ENCODE data around the gene SARS2.

The SARS2 gene

DNA sequence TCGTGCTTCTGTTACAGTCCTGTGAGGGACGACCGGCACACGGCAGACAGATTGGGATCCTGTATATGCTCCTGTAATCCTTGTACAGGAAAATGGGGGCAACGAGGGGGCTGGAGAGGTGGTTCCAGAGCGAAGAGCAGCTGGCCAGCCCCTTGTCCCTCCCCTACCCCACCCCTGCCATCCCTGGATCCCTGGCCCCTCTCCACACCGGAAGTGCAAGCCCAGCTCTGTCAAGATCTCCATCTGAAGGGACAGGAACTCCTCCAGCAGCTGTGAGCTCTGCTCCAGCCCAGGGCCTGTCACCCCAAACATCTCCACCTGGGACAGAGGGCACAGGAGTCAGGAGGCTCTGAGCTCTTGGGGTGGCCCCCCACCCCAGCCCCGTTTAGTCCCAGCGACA, 13.0 kb downstream of the SARS2 start:
- DNase-seq = no peak

DNA sequence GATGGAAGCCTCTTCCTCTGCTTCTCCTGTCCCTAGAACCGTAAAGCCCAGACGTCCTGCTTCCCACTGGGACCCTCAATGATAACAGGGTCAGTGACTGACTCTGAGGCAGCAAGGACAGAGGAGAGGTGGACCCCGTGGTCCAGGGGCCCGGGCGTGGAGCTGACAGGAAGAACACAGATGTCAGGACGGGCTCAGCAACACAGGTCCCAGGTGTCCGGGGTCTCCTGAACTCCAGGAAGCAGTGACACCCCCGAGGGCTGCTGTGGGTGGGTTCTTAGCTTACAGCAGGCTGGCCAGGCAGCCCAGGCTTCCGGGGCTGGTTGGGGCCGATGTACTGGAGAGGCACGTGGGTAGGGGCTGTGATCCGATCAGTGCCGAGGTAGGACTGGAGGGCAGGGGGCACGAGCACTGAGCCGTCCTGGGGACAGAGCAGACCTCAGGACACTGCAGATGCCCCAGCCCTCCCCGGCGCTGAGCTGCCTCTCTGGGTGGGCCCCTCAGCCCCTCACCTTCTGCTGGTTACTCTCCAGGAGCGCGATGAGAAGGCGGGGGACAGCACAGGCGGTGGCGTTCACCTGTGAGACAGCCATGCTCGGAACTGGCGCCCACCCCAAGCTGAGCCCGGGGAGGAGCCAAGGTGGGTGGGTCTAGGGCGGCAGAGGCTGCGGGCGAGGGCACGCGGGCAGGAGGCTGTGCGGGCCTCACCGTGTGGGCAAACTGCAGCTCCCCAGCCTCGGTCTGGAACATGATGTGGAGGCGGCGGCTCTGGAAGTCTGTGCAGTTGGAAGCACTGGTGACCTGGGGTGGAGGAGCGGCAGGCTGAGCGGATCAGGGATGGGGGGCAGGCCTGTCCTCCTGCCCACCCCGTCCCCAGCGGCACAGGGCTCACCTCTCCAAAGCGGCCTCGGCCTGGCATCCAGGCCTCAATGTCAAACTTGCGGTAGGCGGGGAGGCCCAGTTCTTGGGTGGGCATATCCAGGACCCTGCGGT, 14.9 kb downstream of the SARS2 start:
- no peak for DNase-seq

DNA sequence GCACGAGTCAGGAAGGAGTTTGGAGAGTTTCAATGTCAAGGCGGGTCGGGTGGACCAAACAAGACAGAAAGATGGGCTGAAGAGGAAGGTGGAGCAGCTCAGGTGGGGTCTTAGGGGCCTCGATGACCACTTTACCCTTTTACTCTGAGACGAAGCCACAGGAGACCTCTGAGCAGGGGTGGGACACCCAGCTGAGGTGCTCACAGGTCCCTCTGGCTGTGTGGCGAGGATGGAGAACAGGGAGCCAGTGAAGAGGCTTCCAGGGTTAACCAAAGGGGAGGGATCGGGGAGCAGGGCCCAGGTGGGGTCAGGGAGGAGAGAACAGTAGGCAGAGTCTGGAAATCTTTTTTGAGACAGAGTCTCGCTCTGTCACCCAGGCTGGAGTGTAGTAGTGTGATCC, 16.6 kb downstream of the SARS2 start:
- DNase-seq = no peak

DNA sequence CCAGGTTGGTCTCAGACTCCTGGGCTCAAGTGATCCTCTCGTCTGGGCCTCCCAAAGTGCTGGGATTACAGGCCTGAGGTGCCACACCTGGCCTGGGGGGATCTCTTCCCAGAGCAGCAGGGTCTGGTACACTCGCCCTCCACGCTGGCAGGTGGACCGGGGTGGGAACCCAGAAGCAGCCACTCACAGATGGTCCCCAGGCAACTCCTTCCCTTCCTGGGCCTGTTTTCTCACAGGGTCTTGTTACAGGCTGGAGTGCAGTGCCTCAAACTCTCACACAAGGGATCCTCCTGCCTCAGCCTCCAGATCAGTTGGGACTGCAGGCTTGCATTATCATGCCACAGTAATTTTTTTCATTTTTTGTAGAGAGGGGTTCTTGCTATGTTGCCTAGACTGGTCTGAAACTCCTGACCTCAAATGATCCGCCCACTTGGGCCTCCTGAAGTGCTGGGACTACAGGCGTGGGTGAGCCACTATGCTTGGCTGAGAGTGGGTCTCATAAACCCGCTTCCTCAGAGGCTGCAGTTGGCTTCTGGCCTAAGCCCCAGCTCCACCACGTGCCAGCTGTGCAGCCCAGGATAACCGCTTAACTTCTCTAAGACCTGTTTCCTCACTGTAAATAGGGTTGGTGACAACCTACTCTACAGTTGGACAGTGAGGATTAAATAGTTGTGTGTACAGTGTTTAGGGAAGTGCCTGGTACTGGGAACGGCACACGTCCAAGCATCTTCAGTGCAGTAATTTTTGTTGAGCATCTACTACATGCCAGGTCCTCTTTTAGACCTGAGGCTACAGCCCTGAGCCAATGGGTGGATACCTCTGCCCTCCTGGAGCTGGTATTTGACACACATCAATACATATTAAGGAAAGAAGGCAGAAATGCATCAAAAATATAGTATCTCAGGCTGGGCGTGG, 17.7 kb downstream of the SARS2 start:
- no peak for DNase-seq

DNA sequence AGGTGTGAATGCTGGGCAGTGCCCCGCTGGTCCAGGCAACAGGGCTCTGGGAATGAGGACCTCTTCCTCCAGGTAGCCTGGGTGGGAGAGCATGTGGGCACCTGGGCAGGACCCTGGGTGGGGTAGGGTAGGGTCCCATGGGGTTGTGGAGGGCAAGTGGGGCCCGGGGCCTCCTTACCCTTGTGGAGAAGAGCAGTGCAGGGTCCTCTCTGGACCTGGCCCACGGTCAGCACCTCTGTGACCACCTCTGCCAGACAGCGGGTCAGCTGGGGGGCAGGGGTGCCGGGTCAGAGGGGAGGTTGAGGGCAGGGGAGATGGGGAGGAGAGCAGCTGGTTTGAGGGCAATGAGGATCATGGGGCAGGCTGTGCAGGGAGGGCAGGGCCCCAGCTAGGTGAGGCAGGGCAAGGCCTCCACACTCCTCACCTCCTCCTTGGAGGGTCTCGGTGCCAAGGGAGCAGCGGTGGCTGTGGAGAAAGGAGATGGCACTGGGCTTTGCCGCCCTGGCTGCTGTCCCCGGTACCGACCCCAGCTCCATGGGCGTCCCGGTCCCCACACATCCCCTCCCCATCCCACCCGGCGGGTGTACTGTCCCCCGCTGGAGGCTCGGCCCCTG, 19.1 kb downstream of the SARS2 start:
- no peak for DNase-seq

DNA sequence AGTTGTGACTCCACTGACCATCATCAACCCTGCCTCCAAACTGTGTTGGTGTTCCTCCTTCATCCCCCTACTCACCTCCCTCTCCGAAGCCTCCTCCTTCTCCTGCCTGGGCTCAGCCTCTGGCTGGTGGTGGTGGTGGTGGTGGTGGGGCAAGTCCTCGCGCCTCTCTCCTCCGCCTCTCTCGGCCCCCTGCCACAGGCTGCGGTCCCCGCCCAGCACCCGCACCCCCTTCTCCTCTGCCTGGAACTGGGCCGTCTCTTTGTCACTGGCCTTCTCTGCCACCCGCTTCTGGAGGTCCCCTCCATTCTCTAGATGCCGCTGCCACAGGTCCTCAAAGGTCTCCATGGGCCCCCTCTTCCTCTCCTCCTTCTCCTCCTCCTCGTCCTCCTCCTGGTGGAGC, 20.1 kb downstream of the SARS2 start:
- DNase-seq = no peak

DNA sequence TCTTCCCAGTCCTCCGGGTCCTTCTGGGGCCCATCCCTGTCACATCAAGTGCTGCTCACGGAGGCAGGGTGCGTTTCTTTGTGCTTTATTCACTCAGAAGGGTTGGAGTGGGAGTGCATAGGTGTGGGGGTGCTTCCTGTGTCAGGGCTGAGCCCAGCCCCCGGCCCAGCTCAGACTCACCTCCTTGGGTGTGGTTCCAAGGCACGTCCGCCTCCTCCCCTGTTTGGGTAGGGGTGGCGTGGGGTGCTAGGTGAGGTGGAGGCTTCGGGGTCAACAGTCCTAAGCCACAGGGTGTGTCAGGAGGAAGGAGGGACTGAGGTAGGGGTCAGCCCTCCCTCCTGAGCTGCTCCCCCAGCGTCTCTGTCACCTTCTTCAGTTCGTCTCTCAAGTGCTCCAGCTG, 21.7 kb downstream of the SARS2 start:
- no peak for DNase-seq

DNA sequence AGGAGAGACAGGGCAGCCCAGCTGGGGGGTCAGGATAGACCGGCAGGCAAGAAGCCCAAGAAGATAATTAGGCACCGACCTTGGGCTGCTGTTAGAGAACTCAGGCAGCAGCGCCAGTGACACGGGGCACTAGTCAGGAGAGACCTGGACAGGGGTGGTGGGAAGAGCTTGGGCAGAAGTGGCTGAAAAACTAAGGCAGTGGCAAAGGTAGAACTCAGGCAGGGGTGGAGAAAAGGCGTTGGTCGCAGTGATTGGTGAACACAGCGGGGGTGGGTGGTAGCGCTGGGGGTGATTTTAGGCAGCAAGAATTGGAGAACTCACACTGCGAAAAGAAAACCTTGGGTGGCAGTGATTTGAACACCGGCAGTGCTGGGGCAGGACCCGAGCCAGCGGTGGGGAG, 22.9 kb downstream of the SARS2 start:
- DNase-seq = no peak

DNA sequence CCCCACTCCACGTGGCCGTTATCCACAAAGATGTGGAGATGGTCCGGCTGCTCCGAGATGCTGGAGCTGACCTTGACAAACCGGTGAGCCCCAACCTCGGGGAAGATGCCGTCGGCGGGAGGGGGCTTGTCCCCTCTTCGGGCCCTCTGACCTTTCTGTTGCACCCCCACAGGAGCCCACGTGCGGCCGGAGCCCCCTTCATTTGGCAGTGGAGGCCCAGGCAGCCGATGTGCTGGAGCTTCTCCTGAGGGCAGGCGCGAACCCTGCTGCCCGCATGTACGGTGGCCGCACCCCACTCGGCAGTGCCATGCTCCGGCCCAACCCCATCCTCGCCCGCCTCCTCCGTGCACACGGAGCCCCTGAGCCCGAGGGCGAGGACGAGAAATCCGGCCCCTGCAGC, 23.3 kb downstream of the SARS2 start:
- no peak for DNase-seq

DNA sequence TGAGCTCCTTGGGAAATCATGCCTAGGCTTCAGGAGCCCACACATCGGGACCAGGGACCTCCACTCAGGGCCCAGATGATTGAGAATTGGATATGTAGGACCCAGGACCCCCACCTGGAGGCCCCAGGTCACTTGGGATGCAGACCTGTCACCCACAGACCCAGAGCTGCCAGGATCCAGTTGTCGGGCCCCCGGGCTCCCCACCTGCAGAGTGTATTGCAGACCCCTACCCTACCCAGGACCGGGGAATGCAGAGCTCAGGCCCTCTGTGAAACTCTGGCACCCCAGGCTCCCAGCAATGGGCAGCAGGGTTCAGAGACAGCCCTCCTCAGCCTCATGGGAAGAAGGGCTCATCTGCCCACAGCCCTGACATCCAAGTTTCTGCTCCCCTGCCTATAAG, 24.9 kb downstream of the SARS2 start:
- no peak for DNase-seq

DNA sequence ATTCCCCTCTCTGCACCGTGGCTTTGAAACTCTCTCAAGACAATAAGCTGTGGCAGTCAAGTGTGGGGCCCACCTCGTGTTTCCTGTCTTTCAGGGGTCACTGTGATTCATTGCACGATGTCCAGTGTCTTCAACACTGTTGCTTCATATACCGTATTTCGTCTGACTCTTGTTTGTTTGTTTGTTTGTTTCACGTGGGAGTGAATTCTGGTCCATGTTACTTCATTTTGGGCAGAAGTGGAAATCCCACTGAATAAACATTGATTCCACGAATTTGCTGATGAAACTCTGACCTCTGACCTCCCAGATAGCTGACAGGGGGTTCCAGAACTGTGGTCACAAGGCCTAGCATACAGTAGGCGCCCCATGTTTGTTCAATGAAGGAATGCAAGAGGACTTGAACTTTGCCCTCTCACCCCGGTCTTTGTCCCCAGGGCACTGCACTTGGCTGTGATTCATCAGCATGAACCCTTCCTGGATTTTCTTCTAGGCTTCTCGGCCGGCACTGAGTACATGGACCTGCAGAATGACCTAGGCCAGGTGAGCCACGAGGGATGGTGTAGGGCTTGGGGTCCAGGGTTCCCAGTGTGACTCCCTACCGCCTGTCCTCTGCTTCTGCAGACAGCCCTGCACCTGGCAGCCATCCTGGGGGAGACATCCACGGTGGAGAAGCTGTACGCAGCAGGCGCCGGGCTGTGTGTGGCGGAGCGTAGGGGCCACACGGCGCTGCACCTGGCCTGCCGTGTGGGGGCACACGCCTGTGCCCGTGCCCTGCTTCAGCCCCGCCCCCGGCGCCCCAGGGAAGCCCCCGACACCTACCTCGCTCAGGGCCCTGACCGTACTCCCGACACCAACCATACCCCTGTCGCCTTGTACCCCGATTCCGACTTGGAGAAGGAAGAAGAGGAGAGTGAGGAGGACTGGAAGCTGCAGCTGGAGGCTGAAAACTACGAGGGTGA, 25.7 kb downstream of the SARS2 start:
- no peak for DNase-seq

DNA sequence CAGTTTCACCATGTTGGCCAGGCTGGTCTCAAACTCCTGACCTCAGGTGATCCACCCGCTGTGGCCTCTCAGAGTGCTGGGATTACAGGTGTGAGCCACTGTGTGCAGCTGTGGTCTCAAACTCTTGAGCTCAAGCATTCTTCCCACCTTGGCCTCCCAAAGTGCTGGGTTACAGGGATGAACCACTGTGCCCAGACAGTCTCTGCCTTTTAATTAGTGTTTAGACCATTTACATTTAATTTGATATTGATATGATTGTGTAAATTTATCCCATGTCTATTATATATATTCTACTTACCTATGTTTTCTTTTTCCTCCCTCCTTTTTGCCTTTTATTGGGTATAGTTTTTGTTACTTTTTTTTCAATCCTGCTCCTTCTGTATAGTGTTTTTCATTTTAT, 28.9 kb downstream of the SARS2 start:
- DNase-seq = no peak

DNA sequence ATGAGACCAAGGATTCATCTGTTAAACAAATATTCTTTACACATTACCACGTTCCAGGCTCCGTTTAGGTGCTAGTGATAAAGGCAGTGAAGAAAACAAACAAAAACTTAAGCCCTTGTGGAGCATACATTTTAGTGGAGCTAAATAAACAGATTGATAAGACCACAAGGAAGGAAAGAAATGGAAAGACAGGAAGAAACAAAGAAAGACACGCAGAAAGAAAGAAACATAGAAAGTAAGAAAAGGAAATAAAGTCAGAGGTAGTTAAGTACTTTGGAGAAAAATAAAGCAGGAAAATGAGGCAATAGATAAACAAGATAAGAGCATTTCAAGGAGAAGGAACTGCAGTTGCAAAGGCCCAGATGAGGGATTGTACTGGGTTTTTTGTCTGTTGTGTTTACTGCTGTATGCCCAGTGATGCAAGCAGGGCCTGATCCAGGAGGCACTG, 29.8 kb downstream of the SARS2 start:
- no peak for DNase-seq

DNA sequence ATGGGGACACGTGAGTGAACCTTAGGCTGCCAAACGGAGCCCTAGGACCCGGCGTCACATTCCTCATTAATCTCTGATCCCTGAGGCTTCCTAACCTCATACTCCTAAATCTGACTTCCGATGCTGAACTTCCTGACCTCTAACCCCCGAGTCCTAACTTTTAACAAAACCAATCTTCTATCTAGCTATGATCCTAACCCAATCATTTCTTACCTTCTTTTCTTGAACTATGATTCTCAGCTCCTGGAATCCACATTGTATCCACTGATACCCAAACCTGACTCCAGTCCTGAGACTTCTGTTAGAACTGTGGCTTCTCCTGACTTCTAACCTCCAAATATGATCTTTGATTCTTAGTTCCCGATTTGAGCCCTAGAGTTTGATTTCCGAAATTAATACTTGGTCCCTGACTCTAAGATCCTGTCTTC, 30.3 kb downstream of the SARS2 start:
- peak; percentile 34 for DNase-seq

DNA sequence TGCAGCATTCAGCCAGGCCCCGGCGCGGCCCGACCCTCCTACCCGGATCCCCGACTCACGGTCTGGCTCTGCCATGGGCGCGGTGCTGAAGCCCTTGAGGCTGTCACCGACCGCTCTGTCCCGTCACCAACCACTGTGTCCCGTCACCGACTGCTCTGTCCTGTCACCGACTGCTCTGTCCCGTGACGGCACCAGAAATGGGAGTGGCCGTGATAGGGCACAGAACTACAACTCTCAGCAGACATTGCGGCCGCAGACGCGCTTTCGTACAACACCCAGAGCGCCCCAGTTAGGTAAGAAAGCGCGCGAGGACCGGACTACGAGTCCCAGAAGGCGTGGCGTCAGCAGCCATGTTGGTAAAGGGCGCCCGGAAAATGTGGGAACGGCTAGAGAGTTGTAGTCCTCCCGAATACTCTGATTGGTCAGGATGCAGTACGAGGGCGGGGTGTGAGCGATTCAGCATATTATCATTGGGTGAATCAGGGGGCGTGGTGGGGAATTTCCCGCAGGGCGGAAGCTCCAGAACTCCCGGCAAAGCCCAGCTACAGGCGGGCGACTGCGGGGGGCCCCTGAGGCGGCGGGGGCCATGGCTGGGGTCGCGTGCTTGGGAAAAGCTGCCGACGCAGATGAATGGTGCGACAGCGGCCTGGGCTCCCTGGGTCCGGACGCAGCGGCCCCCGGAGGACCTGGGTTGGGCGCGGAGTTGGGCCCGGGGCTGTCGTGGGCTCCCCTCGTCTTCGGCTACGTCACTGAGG, 30.9 kb downstream of the SARS2 start, which contains the start of the genes NFKBIB and SIRT2:
Gene NFKBIB, plus strand, starts transcription at position 523 of the 755 bp plus-strand sequence. Its CDS starts 64 bp downstream, at position 587.
Gene SIRT2, minus strand, starts transcription at position 172 of the 755 bp plus-strand sequence. Its CDS starts 97 bp downstream, at position 75.
- DNase-seq = peak; percentile 100

DNA sequence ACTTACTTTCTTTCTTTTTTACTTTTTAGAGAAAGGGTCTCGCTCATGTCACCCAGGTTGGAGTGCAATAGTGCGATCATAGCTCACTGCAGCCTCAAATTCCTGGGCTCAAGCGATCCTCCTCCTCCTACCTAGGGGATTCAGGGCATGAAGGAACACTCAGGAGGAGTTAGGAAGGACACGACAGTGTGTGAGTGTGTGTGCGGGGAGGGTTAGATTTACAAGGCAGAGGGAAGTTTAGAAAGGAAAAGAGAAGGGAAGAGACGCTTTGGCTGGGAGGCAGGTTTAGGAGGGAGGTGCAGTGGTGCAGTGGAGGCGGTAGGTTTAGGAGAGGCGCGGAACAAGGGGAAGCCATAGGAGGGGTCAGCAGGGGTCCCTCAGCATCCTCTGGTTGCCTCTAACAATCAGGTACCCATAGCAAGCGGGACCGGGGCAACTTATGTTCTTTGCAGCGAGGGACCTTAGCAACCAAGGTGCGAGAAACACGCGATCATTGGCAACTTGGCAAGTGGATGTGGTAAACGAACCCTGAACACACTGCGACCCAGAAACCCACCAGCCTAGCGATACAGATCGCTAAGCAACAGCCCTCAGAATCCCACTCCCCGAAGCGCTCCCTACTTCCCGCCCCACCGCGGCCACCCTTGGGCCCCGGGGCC, 31.6 kb downstream of the SARS2 start:
- DNase-seq = peak; percentile 11

DNA sequence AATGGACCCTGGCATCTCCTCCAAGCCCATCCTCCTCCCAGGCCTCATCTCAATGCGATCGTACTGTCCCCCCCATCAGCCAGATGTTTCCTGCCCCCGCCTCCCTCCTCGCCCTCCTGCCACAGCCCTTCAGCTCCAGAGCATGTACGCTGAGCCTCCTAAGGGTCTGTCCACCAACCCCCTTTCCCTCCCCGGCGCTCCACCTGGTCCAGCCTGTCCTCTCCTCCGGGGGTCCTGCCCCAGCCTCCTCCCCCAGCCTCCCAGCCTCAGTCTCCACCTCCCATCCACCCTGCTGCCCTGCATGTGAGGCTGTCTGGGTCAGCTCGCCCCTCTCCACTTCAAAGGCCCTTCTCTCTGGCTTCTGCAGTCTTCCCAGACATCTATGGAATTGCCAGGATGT, 35.6 kb downstream of the SARS2 start:
- DNase-seq = no peak

DNA sequence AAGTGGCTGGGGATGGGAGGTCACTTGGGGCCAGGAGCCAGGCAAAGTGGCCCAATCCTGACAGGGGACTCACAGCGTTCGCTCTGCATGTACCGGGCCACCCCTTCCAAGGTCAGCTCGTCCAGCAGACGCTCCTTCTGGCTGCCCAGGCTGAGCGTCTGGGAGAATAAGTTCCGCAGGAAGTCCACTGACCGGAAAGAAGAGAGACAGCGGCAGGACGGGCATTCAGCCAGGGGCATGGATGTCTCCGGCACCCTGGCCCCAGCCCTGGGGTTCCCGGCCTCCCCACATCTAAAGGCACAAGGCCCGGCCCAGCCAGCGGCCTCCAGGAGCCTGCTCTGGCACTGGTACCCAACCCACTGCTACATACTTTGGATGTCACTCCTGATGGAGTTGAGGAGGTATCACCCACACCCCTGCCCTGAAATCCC, 37.2 kb downstream of the SARS2 start:
- no peak for DNase-seq

DNA sequence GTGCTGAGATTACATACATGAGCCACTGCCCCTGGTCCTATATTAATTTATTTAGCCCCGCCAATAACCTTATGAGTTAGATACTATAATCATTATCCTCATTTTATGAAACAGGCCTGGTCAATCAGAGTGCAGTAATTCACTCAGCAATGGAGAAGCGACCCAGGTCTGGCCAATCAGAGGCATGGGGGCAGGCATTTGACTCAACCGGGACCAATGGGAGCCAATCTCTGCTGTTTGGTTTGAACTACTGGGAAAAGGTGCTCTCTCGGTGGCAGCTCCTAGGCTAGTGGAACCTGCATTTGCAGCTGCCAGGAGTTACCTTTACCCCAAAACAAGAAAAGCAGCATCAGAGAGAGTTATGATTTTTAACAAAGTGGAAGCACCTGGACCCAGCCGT, 37.7 kb downstream of the SARS2 start:
- no peak for DNase-seq

DNA sequence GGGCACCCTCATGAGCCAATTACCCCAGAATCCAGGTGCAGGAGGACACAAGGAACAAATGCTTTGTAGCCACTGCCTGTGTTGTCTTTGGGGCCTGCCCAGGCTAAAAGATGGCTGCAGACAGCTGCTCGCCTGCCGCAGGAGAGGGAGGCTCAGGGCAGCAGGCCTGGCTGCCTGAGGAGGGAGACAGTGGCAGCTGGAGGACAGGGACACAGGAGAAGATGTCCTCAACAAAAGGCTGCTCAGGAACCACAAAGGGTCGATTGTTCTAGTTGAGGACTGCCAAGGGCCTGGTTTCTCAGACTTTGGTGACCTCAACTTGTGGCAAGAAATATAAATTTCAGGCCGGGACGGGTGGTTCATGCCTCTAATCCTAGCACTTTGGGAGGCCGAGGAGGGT, 38.8 kb downstream of the SARS2 start:
- no peak for DNase-seq
